HG03066 (cell line): Measurements from ENCODE around the gene ATP13A4.

Source experiments
- ATAC-seq: cut with Tn5 transposase; IDR thresholded peaks from one replicate; pipeline ENCODE4 v1.9.1; 2021; ENCODE audit warnings: low read depth; ENCODE audit not compliant: unreplicated experiment

ATP13A4 gene

GRCh38 chr3:193407112-193407511, 147.6 kb downstream of the ATP13A4 start:
- no peak for ATAC-seq

GRCh38 chr3:193403307-193403706, 151.4 kb downstream of the ATP13A4 start:
- no peak for ATAC-seq

- no peak for ATAC-seq
Observed at GRCh38 chr3:193400304-193400703, 154.4 kb downstream of the ATP13A4 start.

- no peak for ATAC-seq
Observed at GRCh38 chr3:193396451-193397244, 158.0 kb downstream of the ATP13A4 start.

- no peak for ATAC-seq
Observed at GRCh38 chr3:193391902-193392301, 162.8 kb downstream of the ATP13A4 start.

- no peak for ATAC-seq
Observed at GRCh38 chr3:193389335-193389734, 165.4 kb downstream of the ATP13A4 start.

GRCh38 chr3:193388361-193388760, 166.3 kb downstream of the ATP13A4 start:
- ATAC-seq = no peak

GRCh38 chr3:193387596-193387995, 167.1 kb downstream of the ATP13A4 start:
- no peak for ATAC-seq

- no peak for ATAC-seq
Observed at GRCh38 chr3:193378706-193379105, 176.0 kb downstream of the ATP13A4 start, which contains the start of gene ATP13A5. ATP13A5 (minus strand) TSS chr3:193378753; CDS start chr3:193378725, 28 bp downstream.

- no peak for ATAC-seq
Observed at GRCh38 chr3:193377591-193377990, 177.1 kb downstream of the ATP13A4 start.

GRCh38 chr3:193375614-193376013, 179.1 kb downstream of the ATP13A4 start:
- ATAC-seq = no peak

- no peak for ATAC-seq
Observed at GRCh38 chr3:193372783-193373182, 181.9 kb downstream of the ATP13A4 start.

GRCh38 chr3:193367868-193368267, 186.8 kb downstream of the ATP13A4 start:
- ATAC-seq = no peak

- no peak for ATAC-seq
Observed at GRCh38 chr3:193357291-193357690, 197.4 kb downstream of the ATP13A4 start.

GRCh38 chr3:193354423-193354822, 200.3 kb downstream of the ATP13A4 start:
- no peak for ATAC-seq
